Right lobe of liver (tissue), 4 donors: ENCODE results near the gene RASGRP1.

Source experiments
- POLR2A ChIP-seq: fragments of 450-650 bp; IDR thresholded peaks from one replicate; pipeline ENCODE4 v1.6.1; 2017; ENCODE audit warnings: antibody characterized with exemption, mild to moderate bottlenecking
- TF ChIP-seq, protein P1 (sequence below), 4 donors: fragments of 200-600 bp in 3 of 4; fragments of 450-650 bp in 1 of 4; IDR thresholded peaks; one replicate each; pipeline versions ENCODE4 v1.5.1 to v1.8.0; 2016 to 2022; ENCODE audit warnings: antibody characterized with exemption in 4 of 4, mild to moderate bottlenecking in 2 of 4
- donor health status: DM: no; HTN: no; CAD: no.
- donor health status: DM: no; HTN: no; CAD: no.
- donor health status: DM: no; HTN: yes; CAD: no.

DNA sequence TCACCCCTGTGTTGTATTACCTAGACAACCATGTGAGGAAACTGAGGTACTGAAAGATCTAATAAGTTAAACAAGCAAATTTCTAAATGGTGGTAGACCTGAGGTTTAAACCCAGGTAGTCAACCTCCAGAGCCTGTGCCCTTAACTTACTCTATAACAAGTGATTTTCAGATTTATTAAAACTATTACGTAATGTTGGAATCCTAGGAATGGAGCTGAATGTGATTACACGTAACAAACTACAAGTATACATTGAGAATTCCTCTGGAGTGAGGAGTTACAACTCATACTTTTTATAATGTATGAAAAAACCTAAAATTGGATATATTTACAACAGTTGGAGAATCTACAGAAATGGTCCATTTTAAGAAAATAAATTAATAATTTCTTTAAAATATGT, 92.6 kb downstream of the RASGRP1 start:
- TF ChIP-seq, protein P1, sequence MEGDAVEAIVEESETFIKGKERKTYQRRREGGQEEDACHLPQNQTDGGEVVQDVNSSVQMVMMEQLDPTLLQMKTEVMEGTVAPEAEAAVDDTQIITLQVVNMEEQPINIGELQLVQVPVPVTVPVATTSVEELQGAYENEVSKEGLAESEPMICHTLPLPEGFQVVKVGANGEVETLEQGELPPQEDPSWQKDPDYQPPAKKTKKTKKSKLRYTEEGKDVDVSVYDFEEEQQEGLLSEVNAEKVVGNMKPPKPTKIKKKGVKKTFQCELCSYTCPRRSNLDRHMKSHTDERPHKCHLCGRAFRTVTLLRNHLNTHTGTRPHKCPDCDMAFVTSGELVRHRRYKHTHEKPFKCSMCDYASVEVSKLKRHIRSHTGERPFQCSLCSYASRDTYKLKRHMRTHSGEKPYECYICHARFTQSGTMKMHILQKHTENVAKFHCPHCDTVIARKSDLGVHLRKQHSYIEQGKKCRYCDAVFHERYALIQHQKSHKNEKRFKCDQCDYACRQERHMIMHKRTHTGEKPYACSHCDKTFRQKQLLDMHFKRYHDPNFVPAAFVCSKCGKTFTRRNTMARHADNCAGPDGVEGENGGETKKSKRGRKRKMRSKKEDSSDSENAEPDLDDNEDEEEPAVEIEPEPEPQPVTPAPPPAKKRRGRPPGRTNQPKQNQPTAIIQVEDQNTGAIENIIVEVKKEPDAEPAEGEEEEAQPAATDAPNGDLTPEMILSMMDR (IDR thresholded peaks at IDR 0.05), result no peak
- no peak for TF ChIP-seq POLR2A
